Glomerular visceral epithelial cell (primary cell): ENCODE data around the gene GFOD2.
A peak's percentile ranks its signal among the peaks of the same experiment; 100 is the strongest.

Source experiments
- DNase-seq: peaks from one replicate; pipeline ENCODE4 v3.0.0-alpha.2; 2016; ENCODE audit errors: extremely low spot score

The GFOD2 gene

GRCh38 chr16:67731753-67732095 is 12.6 kb upstream of the GFOD2 start:
- DNase-seq, result no peak

DNA sequence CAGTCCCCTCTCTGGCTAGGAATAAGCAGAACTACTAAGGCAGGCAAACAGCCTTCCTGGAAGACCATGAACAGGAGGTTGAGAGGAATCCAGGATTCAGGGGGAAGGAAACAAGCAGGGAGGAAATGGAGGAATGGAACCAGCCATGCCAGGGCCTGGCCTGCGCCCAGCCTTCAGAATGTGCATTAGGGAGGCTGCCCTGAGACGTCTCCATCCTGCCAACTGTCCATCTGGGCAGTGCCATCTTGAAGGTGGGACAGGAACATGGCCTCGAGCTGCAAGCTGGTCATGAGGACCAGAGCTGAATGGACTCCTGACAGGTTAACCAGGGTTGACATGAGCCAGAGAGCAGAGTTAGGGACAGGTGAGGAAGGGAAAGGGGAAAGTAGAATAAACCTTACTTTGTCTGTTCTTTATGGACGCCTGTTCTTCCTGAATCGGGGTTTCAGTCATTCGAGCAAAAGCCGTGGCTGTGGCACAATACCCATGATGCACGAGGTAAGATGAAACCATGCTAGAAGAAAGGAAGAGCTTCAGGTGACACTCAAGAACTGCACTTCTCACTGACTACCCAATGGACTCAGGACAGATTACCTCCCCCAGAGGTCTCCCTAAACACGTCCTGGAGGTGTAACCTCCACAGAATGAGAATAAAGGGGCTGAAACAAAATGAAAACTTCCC is 12.1 kb upstream of the GFOD2 start:
- no peak for DNase-seq

DNA sequence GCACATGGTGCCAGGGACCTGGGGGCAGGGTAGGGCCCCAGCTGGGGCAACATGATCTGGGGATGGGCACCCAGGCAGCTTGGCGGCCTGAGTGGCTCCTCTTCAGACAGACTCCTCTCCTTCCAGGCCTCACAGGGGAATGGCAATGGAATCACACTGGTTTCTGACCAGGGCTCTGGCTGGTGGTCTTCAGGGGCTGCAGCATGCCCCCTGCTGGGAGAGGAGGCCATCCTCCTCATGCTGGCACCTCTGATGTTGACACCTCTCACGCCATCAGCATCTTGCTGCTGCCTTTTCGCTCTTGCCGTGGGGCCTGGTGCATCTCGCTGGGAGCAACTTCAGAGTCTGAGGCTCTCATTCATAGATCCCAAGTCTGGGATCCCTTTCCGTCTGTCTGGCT is 11.2 kb upstream of the GFOD2 start:
- DNase-seq, result no peak

- DNase-seq, result no peak
Measured at GRCh38 chr16:67729636-67730248, 10.6 kb upstream of the GFOD2 start.

DNA sequence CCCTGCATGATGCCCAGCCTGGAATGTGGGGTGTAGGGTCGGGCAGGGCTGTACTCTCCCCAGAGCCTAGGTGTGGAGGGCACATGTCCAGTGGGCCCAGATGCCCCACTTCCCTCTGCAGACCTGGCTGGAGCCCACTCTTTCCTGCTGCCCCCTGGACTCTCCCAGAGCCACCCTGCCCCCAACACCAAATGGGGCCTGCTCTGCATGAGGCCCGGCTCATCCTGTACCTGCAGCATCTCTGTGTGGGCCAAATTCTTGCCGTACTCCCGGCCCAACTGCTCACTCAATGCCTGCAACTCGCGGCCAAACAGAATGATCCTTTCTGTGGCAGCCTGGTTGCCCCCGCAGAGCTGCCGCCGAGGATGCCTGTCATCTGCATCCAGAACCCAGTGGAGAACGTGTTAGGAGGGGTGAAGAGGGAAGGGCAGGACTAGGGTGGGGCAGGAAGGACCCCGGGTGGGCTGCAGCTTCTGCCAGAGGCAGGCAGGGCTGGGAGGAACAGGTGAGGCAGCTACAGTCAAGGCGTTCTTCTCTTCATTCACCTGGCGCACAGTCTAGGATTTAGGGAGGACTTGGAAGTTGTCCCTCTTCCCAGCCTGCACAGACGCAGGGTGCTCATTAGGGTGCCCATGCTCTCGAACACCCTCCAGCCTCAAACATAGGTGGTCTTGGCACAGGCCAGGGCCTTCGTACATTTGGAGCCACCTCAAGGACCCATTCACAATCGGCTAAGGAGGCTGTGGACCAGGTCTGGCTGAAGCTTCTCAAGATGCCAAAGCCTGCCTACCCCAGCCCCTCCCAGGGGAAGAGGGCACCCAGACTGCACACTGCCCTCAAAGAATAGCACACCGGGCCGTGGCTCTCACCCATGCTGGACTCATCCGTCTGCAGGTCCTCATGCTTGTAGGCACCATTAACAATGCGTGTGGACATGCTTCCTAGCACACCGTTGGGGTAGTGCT is 8.7 kb upstream of the GFOD2 start:
- no peak for DNase-seq

GRCh38 chr16:67726106-67727034 is 7.3 kb upstream of the GFOD2 start:
- DNase-seq, result no peak

GRCh38 chr16:67723911-67724305 is 4.8 kb upstream of the GFOD2 start:
- no peak for DNase-seq

GRCh38 chr16:67723151-67723910 is 4.2 kb upstream of the GFOD2 start:
- DNase-seq, result peak; percentile 81

- DNase-seq, result no peak
Measured at GRCh38 chr16:67720236-67720635, 1.1 kb upstream of the GFOD2 start.

- DNase-seq, result peak; percentile 39
Measured at GRCh38 chr16:67719778-67720144, 645 bp upstream of the GFOD2 start.

GRCh38 chr16:67718668-67719047 is 458 bp downstream of the GFOD2 start:
- no peak for DNase-seq

- no peak for DNase-seq
Measured at GRCh38 chr16:67716097-67716496, 3.0 kb downstream of the GFOD2 start.

GRCh38 chr16:67714522-67714921 is 4.6 kb downstream of the GFOD2 start:
- DNase-seq, result no peak

- DNase-seq, result no peak
Measured at GRCh38 chr16:67713647-67714273, 5.4 kb downstream of the GFOD2 start.

- DNase-seq, result no peak
Measured at GRCh38 chr16:67710607-67711006, 8.5 kb downstream of the GFOD2 start.

- no peak for DNase-seq
Measured at GRCh38 chr16:67709050-67709449, 10.1 kb downstream of the GFOD2 start.

GRCh38 chr16:67708368-67708771 is 10.7 kb downstream of the GFOD2 start:
- DNase-seq, result no peak

DNA sequence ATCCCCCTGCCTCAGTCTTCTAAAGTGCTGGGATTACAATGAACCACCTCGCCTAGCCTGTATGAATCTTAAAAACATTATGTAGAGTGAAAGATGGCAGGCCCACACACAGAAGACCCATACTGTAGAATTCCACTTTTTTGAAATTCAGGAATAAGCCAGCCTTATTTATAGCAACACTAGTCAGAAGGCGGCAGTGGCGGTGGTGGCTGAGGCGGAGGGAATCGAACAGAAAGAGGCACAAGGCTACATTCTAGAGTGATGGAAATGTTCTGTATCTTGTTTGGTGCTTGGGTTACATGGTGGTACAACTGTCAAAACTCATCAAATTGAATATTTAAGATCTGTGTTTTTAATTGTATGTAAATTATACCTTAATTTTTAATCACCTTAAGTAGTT is 11.3 kb downstream of the GFOD2 start:
- DNase-seq, result no peak

DNA sequence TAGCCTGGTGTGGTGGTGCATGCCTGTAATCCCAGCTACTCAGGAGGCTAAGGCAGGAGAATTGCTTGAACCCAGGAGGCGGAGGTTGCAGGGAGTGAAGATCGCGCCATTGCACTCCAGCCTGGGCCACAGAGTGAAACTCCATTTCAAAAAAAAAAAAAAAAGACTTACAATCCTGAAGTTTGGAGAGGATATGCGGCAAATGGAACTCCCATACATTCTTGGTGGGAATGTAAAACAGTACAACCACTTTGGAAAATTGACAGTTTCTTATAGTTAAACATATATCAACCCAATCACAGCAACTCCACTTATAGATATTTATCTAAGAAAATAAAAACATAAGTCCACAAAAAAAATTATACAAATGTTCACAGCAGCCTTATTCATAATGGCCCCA is 11.9 kb downstream of the GFOD2 start:
- DNase-seq, result no peak

- no peak for DNase-seq
Measured at GRCh38 chr16:67704110-67704509, 15.0 kb downstream of the GFOD2 start.

DNA sequence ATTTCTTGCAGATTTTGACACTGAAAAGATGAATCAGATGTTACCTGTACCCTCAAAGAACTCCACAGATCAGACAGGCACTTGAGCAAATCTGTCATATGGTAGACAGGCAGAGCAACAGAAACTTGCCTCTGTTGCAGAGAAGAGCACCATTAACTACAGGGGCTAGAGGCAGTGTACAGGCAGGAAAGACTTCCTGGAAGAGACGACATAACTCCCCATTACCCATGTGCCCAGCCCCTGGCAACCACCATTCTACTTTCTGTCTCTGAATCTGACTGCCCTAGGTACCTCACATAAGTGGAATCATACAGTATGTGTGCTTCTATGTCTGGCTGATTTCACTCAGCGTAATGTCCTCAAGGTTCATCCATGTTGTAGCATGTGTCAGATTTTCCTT is 15.5 kb downstream of the GFOD2 start:
- DNase-seq, result no peak
